NT2/D1 (cell line): ENCODE data around the gene TMEM207.

Experiments
- DNase-seq: peaks from one replicate; pipeline ENCODE4 v3.0.0-alpha.2; 2011; ENCODE audit warnings: low read depth, low spot score
- H3K27me3 ChIP-seq: 2 replicates; pipeline ENCODE4 v1.6.0; 2011; ENCODE audit warnings: mild to moderate bottlenecking; ENCODE audit not compliant: insufficient read length, insufficient read depth
- H3K36me3 ChIP-seq: 2 replicates; pipeline ENCODE4 v1.6.1; 2011; ENCODE audit warnings: mild to moderate bottlenecking, low read length, mixed read lengths; ENCODE audit not compliant: insufficient read depth, insufficient read length
- H3K4me1 ChIP-seq: 2 replicates; pipeline ENCODE4 v1.5.1; 2011; ENCODE audit not compliant: insufficient read depth, insufficient read length
- H3K4me3 ChIP-seq: 2 replicates; pipeline ENCODE4 v1.5.1; 2011; ENCODE audit warnings: low read depth; ENCODE audit not compliant: insufficient read length
- H3K9ac ChIP-seq: 2 replicates; pipeline ENCODE4 v1.6.0; 2011; ENCODE audit warnings: low read depth; ENCODE audit not compliant: insufficient read length
- H3K9me3 ChIP-seq: 2 replicates; pipeline ENCODE4 v1.5.1; 2011; ENCODE audit warnings: mild to moderate bottlenecking, low read length; ENCODE audit not compliant: insufficient read depth
- SUZ12 ChIP-seq: IDR thresholded peaks from 2 replicates; pipeline ENCODE4 v1.6.1; 2011; ENCODE audit not compliant: insufficient read length, insufficient read depth; ENCODE audit errors: extremely low read depth
- YY1 ChIP-seq: IDR thresholded peaks from 2 replicates; pipeline ENCODE4 v1.6.1; 2011; ENCODE audit not compliant: insufficient read length, insufficient read depth
- ZNF274 ChIP-seq: IDR thresholded peaks from 2 replicates; pipeline ENCODE4 v1.6.1; 2011; ENCODE audit warnings: mild to moderate bottlenecking, low read depth, low read length

The TMEM207 gene

DNA sequence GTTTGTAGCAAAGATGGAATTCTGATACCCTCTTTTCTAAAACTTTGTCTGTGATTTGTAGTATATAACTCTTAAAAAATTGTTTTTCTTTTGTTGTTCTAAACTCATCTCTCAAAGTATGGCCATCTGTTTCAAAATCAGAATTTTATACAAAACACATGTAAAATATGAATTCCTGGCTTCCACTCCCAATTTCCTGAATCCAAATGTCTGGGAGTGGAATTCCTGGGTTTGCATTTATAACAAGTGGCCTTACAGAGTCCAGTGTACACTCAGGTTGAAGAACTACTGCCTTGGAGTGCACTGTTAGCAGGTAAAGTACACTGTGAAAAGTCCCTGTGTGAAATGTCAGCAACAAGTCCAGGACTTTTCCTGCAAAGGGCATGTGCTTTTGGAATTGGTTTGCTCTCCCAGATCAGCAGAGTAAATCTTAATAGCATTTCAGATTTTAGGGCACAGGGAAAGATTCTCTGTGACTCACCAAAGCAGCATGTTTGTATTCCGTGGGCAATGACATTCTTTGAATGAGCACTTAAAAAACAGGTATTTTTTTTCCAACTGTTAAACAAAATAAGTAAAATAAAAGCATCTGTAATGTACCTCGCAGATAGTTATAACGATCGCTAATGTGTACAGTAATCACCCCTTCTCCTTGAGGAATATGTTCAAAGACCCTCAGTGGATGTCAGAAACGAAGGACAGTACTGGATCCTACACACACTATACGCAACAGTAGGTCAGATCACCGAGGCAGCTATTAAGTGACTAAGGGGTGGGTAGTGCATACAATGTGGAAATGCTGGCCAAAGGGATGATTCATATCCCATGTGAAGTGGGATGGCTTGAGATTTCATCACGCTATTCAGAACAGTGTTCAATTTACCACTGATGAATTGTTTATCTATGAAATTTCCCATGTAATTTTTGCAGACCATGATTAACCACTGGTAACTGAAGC is 63.7 kb downstream of the TMEM207 start:
- DNase-seq = no peak
- no peak overlapping the region for H3K4me3 ChIP-seq
- no peak overlapping the region for H3K9ac ChIP-seq
- H3K36me3 ChIP-seq = no peaks in the 10 kb centered on the region
- TF ChIP-seq YY1 = no peak
- no peak for TF ChIP-seq SUZ12
- no peak for TF ChIP-seq ZNF274
- no peaks in the 10 kb centered on the region for H3K9me3 ChIP-seq
- no peaks in the 10 kb centered on the region for H3K4me1 ChIP-seq
- H3K27me3 ChIP-seq = no peaks in the 10 kb centered on the region

DNA sequence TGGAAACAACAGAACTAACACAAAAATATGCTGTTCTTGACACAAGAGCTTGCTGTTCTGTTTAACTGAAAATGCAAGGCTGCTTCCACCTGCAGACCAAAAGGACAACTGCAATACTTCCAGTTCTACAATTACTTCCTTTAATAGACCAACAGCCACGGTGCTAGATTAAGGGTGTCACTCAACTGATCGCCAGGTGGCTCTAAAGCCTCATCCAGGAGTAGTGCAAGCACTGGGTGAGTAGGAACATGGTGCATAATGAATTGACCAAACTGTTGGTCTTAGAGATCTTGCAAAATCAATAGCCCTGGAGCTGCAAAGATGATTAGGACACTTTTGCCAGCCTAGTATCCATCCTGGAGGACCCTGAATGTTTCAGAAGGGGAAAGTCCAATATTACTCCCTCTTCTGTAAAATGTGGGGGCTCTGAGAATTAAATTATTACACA is 65.4 kb downstream of the TMEM207 start:
- DNase-seq = no peak
- Histone ChIP-seq H3K9ac (no peak overlapping the region), H3K4me3 (no peak overlapping the region), H3K27me3 (no peaks in the 10 kb centered on the region), H3K4me1 (no peaks in the 10 kb centered on the region), H3K36me3 (no peaks in the 10 kb centered on the region), H3K9me3 (no peaks in the 10 kb centered on the region)
- TF ChIP-seq SUZ12 (no peak), YY1 (no peak), ZNF274 (no peak)

DNA sequence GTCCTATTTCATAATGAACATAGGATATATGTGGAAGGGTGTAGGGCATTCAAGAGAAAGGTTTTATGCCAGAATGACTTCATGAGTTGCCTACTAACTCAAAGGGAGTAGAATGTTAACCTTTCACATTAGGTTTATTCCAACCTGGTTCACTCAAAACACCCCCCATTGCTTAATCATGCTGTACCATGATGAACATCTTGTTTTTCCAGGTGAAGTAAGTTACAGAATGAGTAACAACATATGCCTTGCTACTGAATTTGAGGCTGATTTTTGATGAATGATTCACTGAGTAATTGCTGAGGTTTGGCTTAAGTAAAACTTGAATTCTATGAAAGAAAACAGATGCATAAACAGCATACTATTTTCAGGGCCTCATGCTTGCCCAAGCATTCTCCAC is 67.6 kb downstream of the TMEM207 start:
- H3K9me3 ChIP-seq = no peaks in the 10 kb centered on the region
- no peak for DNase-seq
- no peak overlapping the region for H3K9ac ChIP-seq
- H3K4me1 ChIP-seq = no peaks in the 10 kb centered on the region
- no peaks in the 10 kb centered on the region for H3K36me3 ChIP-seq
- H3K27me3 ChIP-seq = no peaks in the 10 kb centered on the region
- TF ChIP-seq YY1 (no peak), ZNF274 (no peak), SUZ12 (no peak)
- H3K4me3 ChIP-seq = no peak overlapping the region

DNA sequence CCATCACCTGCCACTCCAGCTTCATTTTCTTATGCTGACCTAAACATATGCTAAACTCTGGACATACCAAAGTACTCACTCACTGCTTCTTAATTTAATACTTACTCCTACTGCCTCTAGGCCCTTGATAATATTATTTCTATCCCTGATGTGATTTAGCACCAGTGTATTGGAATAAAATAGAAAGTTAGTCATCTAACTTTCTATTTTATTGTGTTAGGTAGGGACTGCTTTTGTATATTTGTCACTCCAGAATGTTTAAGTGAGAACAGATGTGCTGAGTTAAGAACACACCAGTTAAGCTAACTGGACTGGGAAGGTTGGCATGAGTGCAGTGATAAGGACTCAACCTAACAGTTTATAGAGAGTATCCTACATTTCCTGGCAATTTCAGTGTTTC is 68.3 kb downstream of the TMEM207 start:
- Histone ChIP-seq H3K9me3 (no peaks in the 10 kb centered on the region), H3K27me3 (no peaks in the 10 kb centered on the region), H3K4me1 (no peaks in the 10 kb centered on the region), H3K9ac (no peak overlapping the region), H3K36me3 (no peaks in the 10 kb centered on the region), H3K4me3 (no peak overlapping the region)
- TF ChIP-seq ZNF274 (no peak), YY1 (no peak), SUZ12 (no peak)
- no peak for DNase-seq

DNA sequence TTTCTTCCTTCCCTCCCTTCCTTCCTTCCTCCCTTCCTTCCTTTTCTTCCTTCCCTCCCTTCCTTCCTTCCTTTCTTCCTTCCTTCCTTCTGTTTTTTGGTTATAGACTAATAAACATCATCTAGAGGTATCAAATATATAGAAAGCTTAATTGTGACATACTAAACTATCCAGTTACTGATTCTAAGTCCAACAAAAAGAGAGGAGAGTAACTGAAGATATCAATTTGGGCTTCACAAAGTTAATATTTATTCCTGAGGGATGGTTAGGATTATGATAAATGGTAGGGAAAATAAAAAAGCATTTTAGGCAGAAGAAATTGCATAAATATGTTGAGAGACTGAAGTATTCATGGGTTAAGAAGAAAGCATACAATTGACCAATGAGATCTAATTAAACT is 69.5 kb downstream of the TMEM207 start:
- DNase-seq = no peak
- Histone ChIP-seq H3K9ac (no peak overlapping the region), H3K4me3 (no peak overlapping the region), H3K9me3 (no peaks in the 10 kb centered on the region), H3K36me3 (no peaks in the 10 kb centered on the region), H3K4me1 (no peaks in the 10 kb centered on the region), H3K27me3 (no peaks in the 10 kb centered on the region)
- TF ChIP-seq YY1 = no peak
